Measurements from ENCODE around the gene RAB4A. TPM values are rescaled to one million over a fixed set of nuclear protein-coding genes. Genes with fewer than 3 reads are reported as not detected.
A peak's percentile ranks its signal among the peaks of the same experiment; 100 is the strongest.

Gene RAB4A
- total and polyA plus RNA-seq, 9 of the 15 experiments (the other 6 are each of a cell fraction or from before 2014, with no cell fraction given) = 8.3 to 61.0 (median 26.7) TPM

- TF ChIP-seq, protein P1, sequence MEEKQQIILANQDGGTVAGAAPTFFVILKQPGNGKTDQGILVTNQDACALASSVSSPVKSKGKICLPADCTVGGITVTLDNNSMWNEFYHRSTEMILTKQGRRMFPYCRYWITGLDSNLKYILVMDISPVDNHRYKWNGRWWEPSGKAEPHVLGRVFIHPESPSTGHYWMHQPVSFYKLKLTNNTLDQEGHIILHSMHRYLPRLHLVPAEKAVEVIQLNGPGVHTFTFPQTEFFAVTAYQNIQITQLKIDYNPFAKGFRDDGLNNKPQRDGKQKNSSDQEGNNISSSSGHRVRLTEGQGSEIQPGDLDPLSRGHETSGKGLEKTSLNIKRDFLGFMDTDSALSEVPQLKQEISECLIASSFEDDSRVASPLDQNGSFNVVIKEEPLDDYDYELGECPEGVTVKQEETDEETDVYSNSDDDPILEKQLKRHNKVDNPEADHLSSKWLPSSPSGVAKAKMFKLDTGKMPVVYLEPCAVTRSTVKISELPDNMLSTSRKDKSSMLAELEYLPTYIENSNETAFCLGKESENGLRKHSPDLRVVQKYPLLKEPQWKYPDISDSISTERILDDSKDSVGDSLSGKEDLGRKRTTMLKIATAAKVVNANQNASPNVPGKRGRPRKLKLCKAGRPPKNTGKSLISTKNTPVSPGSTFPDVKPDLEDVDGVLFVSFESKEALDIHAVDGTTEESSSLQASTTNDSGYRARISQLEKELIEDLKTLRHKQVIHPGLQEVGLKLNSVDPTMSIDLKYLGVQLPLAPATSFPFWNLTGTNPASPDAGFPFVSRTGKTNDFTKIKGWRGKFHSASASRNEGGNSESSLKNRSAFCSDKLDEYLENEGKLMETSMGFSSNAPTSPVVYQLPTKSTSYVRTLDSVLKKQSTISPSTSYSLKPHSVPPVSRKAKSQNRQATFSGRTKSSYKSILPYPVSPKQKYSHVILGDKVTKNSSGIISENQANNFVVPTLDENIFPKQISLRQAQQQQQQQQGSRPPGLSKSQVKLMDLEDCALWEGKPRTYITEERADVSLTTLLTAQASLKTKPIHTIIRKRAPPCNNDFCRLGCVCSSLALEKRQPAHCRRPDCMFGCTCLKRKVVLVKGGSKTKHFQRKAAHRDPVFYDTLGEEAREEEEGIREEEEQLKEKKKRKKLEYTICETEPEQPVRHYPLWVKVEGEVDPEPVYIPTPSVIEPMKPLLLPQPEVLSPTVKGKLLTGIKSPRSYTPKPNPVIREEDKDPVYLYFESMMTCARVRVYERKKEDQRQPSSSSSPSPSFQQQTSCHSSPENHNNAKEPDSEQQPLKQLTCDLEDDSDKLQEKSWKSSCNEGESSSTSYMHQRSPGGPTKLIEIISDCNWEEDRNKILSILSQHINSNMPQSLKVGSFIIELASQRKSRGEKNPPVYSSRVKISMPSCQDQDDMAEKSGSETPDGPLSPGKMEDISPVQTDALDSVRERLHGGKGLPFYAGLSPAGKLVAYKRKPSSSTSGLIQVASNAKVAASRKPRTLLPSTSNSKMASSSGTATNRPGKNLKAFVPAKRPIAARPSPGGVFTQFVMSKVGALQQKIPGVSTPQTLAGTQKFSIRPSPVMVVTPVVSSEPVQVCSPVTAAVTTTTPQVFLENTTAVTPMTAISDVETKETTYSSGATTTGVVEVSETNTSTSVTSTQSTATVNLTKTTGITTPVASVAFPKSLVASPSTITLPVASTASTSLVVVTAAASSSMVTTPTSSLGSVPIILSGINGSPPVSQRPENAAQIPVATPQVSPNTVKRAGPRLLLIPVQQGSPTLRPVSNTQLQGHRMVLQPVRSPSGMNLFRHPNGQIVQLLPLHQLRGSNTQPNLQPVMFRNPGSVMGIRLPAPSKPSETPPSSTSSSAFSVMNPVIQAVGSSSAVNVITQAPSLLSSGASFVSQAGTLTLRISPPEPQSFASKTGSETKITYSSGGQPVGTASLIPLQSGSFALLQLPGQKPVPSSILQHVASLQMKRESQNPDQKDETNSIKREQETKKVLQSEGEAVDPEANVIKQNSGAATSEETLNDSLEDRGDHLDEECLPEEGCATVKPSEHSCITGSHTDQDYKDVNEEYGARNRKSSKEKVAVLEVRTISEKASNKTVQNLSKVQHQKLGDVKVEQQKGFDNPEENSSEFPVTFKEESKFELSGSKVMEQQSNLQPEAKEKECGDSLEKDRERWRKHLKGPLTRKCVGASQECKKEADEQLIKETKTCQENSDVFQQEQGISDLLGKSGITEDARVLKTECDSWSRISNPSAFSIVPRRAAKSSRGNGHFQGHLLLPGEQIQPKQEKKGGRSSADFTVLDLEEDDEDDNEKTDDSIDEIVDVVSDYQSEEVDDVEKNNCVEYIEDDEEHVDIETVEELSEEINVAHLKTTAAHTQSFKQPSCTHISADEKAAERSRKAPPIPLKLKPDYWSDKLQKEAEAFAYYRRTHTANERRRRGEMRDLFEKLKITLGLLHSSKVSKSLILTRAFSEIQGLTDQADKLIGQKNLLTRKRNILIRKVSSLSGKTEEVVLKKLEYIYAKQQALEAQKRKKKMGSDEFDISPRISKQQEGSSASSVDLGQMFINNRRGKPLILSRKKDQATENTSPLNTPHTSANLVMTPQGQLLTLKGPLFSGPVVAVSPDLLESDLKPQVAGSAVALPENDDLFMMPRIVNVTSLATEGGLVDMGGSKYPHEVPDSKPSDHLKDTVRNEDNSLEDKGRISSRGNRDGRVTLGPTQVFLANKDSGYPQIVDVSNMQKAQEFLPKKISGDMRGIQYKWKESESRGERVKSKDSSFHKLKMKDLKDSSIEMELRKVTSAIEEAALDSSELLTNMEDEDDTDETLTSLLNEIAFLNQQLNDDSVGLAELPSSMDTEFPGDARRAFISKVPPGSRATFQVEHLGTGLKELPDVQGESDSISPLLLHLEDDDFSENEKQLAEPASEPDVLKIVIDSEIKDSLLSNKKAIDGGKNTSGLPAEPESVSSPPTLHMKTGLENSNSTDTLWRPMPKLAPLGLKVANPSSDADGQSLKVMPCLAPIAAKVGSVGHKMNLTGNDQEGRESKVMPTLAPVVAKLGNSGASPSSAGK (IDR thresholded peaks at IDR 0.05) = no peak
- no peak for TF ChIP-seq NR2F6 (CRISPR knock-in tag; IDR thresholded peaks at IDR 0.05)
- no peak for TF ChIP-seq CREB5 (CRISPR knock-in tag; IDR thresholded peaks at IDR 0.05)
- TF ChIP-seq PRPF4 (IDR thresholded peaks at IDR 0.05; ENCODE audit: insufficient read depth, low read depth, low read length, poor library complexity, severe bottlenecking) = no peak
- TF ChIP-seq RAD51 (IDR thresholded peaks at IDR 0.05; ENCODE audit: borderline replicate concordance, low read depth) = no peak
- no peak for TF ChIP-seq ZNF644 (tag; IDR thresholded peaks at IDR 0.05; ENCODE audit: low read depth)
- TF ChIP-seq ESRRA (IDR thresholded peaks at IDR 0.05; ENCODE audit: borderline replicate concordance, low read depth) = no peak
- peak in 1 of 2 experiments; percentile 83; a peak in 2 of 4 replicates for TF ChIP-seq HDAC1 (IDR thresholded peaks at IDR 0.05)
- TF ChIP-seq SRSF7 (optimal IDR thresholded peaks at IDR 0.05; ENCODE audit: low read depth, low read length) = no peak
- no peak for TF ChIP-seq SMAD1 (IDR thresholded peaks at IDR 0.05; ENCODE audit: low read depth, low read length, partially characterized antibody)
- TF ChIP-seq PPARD (CRISPR knock-in tag; IDR thresholded peaks at IDR 0.05) = no peak
- TF ChIP-seq HSF4 (CRISPR knock-in tag; IDR thresholded peaks at IDR 0.05; ENCODE audit: borderline replicate concordance) = no peak
- peak; percentile 65; the same call in 1 of the 2 replicates for TF ChIP-seq CREM (IDR thresholded peaks at IDR 0.05; ENCODE audit: low read depth)
Measured at GRCh38 chr1:229341774-229342655, 71.1 kb downstream of the RAB4A start (continued).
